HG02678 (cell line): ENCODE measurements around the gene FAS.

Experiments
- ATAC-seq: cut with Tn5 transposase; IDR thresholded peaks from one replicate; pipeline ENCODE4 v1.9.1; 2021; ENCODE audit warnings: mild to moderate bottlenecking, moderate library complexity; ENCODE audit not compliant: unreplicated experiment

Gene FAS

GRCh38 chr10:89032141-89032891, 41.7 kb downstream of the FAS start:
- ATAC-seq: peak; percentile 69

DNA sequence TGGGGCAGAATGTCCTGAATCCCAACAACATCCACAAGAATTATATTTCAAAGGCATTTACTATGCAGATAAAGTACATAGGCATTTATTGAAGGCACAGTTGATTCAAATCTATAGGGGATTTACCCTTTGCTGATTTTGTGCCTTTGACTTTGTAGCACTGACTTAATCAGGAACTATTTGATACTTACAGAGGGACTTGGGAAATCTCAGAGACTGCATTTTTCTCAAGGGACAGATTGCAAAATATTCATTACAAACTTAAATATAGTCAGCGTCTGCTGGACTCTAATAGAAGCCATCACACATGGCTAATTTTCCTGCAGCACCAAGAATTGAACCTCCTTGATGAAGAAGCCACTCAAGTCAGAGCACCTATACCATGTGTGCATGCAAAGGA, 44.9 kb downstream of the FAS start:
- ATAC-seq: no peak

- no peak for ATAC-seq
Measured at GRCh38 chr10:89037096-89037495, 46.5 kb downstream of the FAS start.

DNA sequence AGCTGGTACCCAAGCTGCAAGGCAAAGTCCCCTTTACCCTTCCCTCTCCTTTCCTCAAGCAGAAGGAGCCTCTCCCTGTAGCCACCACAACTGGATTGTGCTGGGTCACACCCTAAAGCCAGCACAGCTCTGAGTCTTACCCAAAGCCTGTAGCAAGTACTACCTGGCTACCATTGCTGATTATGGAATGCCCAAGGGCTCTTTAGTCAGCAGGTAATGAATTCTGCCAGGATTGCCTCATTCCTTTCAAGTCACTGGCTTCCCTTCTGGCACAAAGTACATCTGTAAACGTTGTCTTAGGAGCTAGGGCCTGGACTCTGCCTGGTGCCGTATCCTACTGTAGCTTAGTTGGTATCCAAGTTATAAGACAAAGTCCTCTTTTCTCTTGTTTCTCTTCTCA, 52.0 kb downstream of the FAS start:
- no peak for ATAC-seq

DNA sequence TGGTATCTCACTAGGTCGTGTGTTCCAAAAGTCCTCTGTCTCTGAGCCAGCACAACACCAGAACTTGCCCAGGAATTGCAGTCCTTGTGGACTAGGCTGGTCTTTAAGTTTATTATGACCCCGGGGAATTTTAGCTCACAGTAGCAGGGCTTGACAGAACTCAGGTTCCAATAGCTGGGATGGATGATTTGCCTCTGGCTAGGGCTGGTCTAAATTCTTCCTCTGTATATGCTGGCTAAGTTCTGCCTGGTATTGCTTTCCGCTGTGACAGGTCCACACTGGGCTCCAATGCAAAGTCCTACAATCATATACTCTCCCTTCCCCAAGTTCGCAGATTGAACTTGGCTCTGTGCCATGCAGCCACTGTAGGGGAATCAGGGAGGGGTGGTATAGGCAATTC, 52.5 kb downstream of the FAS start:
- ATAC-seq: no peak

DNA sequence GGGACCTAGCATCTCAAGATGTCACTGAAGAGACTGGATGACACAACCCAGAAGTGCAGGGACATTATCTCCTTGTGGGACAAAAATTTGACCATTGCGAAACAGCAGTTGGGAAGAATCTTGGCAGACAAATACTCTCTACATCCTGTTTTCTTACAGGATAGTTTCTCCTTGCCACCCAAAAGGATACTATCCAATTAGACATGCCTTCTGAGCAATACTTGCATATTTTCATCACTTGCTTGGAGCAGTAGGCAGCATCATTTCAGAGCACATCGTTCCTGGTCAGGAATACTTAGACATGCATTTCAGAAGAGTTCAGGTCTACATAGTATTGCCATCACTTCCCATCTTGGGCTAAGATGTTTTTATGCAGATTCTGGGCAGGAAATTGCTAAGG, 56.8 kb downstream of the FAS start:
- no peak for ATAC-seq

GRCh38 chr10:89051593-89051992, 61.0 kb downstream of the FAS start:
- ATAC-seq: no peak

GRCh38 chr10:89053555-89053954, 63.0 kb downstream of the FAS start:
- ATAC-seq: no peak

DNA sequence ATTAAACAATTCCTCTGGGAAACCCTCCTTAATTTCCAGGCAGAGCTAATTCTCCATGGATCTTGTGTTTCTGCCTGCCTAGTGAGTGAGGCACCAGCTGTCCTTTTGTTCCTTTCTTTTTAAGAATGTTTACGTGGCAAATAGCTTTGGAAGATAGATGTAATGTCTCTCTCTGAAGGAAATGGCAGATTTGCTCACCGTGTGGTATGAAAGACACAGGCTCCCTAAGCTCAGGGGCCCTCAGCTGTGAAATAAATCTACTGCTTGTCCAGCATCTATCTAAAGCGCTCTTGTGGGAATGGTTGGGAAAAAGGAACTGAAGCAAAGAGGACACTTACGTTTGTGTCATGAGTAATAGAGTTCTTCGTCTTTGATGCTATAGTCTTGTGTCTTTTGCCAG, 64.6 kb downstream of the FAS start:
- ATAC-seq: no peak

- ATAC-seq: no peak
Measured at GRCh38 chr10:89062861-89063260, 72.3 kb downstream of the FAS start.

DNA sequence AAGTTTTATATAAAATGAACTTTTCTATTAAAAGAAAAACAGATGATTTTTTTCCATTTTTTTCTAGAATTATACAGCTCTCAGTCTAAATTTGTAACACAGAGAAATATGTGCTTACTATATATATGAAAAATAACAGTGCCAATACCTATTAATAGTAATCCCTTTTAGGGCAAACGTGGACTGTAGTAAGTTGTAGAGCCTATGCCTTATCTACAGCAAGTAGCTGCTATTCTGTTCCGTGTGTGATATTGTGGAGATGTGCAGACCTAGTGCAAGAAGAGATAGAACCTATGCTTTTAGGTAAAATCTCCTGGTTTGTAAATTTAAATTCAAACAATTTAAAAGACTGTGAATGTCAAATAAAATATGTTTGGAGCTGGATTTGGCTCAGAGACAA, 72.9 kb downstream of the FAS start:
- no peak for ATAC-seq

DNA sequence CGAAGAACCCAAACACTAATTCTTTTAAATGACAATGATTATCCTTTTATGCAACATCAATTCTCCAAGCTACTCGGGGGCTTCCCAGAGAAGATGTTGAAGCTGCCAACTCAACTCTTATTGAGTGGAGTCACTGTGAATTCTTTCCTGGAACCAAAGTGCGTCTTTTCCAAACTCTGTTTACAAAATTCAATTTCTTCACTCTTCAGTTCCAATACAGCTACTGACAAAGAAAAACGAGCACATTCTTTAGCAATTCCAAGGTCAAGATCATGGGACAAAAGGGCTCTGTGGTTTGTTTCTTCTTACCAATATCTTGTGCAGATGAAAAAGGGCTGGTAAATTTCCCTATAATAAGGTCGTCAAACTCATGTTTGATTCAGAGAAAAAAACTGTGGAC, 74.2 kb downstream of the FAS start:
- no peak for ATAC-seq
